HG02870 (cell line): ENCODE results near the gene JMJD6.

Experiments used
- ATAC-seq: cut with Tn5 transposase; IDR thresholded peaks from one replicate; pipeline ENCODE4 v1.9.1; 2021; ENCODE audit warnings: mild to moderate bottlenecking, moderate library complexity; ENCODE audit not compliant: unreplicated experiment

The JMJD6 gene

GRCh38 chr17:76683011-76683755, 43.2 kb downstream of the JMJD6 start:
- no peak for ATAC-seq

DNA sequence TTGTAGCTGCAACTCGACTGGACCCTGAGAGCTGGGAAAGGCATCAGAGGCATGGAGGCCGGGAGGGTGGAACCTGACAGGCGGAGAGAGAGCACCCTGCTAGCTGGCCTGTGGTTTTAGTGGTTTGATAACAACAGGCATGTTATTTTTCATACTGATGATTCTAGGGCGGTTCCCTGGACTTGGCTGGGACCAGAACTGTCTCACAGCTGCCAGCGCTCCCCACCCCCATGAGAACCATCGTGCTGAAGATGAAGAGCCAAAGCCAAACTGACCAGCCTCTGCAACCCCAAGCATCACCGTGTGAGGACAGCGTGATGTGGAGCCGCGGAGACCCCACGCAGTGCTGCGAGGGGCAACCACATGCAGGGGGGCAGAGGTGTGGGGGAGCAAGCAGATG, 44.1 kb downstream of the JMJD6 start:
- ATAC-seq = no peak

DNA sequence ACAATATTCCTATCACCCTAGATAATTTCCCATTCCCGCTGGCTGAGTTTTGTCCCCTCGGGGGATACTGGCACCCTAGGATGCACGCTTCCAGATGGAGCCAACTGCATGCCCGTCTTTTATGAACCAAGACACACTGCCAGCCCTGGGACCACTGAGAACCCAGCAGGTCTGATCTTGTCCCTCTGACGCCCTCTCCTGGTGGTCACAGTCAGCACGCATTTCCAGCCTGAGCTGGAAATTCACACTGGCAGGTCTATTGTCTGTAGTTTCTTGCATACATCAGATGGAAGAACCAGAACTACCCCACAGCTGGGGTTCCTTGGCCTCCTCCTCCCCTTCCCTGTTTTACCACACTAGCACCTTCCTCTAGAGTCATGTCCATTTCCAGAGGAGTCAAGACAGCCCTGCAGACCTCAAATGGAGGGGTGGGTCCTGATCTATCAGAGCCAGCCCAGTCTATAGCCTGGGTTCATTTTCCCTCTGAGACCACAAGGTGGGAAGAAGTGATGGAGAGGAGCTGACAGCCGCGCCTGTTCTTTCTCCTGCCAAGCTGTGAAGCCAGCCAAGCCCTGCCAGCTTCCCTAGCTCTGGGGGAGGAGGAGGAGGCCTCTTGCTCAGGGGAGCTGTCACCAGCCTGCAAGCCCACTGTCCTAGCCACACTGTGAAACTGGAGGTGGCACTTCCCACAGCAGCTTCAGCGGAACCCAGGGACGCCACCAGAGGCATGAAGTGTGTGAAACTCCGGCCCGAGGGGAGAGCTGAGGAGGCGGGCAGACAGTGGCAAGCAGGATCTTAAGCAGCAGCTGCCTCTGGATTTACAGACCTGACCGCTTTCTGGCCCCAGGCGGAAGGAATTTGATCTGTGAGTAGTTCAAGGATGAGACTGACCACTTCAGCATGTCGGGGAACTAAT, 44.9 kb downstream of the JMJD6 start:
- ATAC-seq = no peak

DNA sequence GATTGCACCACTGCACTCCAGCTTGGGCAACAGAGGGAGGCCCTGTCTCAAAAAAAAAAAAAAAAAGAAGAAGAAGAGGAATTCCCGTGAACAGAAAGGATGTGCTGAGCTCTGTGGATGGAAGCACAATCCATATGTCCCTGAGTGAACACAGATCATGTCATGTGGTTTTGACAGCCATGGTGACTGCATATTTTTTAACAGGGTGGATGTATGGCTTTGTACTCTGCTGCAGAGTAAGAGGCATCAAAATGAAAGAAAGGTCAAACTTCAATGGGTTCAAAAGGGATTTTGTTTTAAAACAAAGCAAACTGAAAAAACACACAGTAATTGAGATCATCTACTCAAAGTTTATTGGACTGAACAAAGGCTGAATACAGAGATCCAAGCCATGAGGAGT, 47.2 kb downstream of the JMJD6 start:
- no peak for ATAC-seq

- no peak for ATAC-seq
Observed at GRCh38 chr17:76678330-76678729, 48.1 kb downstream of the JMJD6 start.

GRCh38 chr17:76677406-76677805, 49.0 kb downstream of the JMJD6 start:
- ATAC-seq = no peak

DNA sequence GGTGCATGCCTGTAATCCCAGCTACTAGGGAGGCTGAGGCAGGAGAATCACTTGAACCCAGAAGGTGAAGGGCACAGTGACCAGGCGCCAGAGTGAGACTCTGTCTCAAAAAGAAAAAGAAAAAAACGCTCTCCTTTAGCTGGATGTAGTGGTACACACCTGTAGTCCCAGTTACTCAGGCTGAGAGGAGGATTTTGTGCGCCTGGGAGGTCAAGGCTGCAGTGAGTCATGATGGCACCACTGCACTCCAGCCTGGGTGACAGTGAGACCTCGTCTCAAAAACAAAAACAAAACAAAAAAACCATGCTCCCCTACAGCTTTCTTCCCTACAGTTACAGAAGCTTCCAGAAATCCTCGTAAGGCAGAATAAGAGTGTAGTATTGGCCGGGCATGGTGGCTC, 49.8 kb downstream of the JMJD6 start:
- no peak for ATAC-seq

DNA sequence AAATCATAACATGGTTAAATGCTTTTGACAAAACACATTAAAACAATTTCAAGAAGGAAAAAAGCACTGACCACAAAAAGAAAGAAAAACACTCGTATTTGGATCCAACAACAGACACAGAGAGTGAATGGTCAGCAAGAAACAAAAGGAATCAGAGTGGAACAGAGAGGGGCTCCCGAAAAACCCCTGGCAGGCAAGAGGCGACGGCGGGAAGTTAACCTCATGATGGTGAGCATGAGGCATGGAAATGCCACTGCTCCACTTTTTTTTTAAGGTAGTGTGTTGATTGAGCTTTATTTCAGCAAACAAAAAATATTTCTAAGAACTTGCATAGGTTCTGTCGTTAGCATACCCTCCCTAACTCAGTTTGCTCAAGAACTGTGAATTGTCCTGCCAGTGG, 50.8 kb downstream of the JMJD6 start:
- ATAC-seq = no peak

DNA sequence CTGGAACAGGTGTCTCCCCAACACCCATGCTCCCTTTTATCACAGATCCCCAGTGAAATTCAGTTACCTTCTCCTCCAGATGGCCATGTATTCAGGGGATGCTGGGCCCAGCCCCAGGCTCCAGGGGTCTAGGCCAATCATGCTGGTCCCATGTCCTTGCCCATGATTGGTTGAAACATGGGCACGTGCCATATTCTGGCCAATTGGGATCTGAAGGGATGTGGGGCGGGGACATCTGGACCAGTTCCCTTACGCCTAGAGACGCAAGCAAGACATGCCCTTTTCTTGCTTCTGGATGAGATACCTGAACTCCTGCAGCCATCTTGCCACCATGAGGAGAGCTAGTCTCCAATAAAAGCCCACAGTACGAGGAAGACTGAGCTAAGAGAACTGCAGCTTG, 51.8 kb downstream of the JMJD6 start:
- no peak for ATAC-seq

GRCh38 chr17:76673729-76674128, 52.7 kb downstream of the JMJD6 start:
- ATAC-seq = no peak

DNA sequence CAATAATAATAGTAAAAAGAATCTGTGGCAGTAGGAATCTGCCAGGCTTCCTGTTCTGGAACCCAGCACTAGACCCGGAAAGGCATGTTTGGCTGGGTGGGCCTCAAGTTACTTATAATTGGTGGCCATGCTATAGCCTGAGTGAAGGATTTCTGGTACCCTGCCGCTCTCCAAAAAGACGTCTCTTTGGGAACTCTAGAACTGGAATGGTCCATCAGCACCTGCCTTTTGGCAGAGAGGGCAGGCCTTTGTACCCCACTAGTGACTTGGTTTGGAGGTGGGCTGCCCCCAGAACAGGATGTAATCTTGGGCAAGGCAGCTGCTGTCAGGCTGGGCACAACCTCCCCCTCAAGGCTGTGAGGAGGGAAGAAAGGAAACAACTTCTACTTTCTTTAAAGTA, 53.5 kb downstream of the JMJD6 start:
- ATAC-seq = no peak

DNA sequence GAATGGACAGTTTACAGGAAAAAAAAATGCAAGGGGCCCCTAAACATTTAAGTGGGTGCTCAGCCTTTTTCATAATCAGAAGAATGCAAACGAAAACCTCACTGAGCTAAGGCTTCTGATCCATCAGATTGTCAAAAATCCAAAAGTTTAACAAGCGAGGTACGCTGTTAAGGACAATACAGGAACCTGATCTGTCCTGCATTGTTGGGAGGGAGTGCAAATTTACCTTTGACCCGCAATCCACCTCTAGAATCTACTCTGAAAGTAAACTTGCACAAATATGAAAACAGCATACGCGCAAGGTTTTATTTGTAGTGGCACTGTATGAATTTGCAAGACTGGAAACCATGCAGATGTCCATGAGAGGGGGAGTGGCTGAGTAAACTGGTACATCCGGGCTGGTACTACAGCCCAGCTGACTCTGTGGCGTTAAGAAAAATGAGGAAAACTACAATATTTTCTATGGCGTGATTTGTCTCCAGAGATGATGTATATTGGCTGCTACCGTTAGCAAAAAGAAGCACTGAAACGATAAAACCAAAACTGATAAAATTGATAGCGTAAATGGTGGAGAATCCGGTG, 54.0 kb downstream of the JMJD6 start:
- no peak for ATAC-seq

DNA sequence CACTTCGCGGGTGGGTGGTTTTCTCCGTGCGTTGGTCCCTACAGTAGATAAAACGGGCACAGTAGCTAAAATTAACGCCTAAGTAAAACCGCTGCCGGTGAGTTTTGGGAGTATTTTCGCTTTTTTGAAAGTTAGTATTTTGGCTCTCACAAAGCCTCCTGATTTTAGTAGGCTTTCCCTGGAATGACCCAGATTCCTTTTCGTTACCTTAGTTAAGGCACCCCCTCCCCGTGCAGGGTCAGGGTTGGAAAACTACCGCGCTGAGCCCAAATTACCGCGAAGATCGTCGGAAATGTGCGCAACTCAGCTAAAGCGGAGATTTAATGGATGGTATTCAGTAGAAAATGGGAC, 54.5 kb downstream of the JMJD6 start:
- no peak for ATAC-seq

DNA sequence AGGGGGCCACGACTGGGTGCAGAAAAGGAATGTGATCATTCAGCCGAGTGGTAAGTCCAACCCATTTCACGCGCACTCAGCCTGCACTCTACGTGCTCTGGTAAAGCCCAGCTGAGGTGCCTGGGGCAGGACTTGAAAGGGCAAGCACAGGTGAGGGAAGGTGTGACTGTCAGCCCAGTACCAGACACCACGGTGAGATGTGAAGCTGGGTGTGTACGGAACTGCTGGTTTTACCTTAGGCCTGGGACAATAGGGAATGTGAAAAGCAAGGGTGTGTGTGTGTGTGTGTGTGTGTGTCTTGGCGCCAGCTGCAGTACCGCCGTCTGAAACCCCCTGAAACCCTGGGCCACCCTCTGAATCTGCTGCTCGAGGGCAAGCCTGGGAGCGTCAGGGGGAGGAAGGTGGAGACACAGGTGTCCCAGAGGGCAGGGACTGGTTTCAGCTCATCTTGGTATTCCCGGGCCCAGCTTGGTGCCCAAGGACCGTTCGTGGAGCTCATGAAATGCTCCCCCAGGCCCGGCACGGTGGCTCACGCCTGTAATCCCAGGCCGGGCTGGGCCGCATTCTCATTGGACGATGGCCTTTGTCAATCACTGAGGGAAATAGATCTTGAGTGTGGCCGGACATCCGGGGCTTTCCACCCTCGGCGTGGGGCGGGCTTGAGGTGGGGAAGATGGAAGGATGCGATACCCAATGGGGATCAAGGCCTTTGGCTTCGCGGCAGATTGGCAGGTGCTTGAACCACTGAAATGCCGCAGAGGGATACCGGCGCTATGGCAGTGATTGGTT, 55.1 kb downstream of the JMJD6 start:
- peak; percentile 98 for ATAC-seq

DNA sequence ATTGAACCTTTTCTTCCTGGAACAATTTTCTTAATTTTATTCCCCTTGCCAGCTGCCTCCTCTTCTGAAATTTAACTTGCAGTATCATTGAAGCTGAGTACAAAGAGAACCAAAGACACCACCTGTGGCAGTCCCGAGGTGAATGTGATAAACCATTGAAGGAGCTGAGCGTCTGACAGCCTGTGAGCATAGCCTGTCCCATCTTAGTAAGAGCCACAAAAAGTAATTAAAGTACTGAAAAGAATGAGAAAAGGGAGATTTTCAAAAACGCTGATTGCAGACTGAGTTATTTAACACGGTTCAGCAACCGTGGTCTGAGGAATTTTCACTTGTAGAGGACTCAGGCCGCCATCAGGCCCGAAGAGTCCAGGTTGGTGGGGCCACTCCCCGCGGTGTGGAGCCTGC, 55.7 kb downstream of the JMJD6 start:
- ATAC-seq = no peak

- ATAC-seq = no peak
Observed at GRCh38 chr17:76670020-76670717, 56.2 kb downstream of the JMJD6 start.
